A549 (cell line): ENCODE results near the gene PPP4R2. TPM values are rescaled to one million over a fixed set of nuclear protein-coding genes. Genes with fewer than 3 reads are reported as not detected.

ENCODE experiments used
- ATAC-seq, 2 experiments: fragments of 200-7000 bp in 1 of 2; fragments of >200 bp in 1 of 2; cut with Nextera tagmentation in 1 of 2; cut with Tn5 transposase in 1 of 2; 3 replicates each; pipeline versions ENCODE4 v1.8.0 to v1.9.1; 2018 to 2020; ENCODE audit warnings: mild to moderate bottlenecking in 1 of 2, moderate library complexity in 1 of 2
- CTCF ChIA-PET: fragments of 300-600 bp; sonication (Branson Sonifier 250); formaldehyde crosslinking; extraction: SDS; loops from one replicate; lab custom pipeline; 2021; ENCODE audit warnings: antibody characterized with exemption, inconsistent platforms; lab: Yijun Ruan, JAX
- POLR2A ChIA-PET: fragments of 350-600 bp; formaldehyde crosslinking; extraction: SDS; loops from one replicate; lab custom pipeline; 2021; ENCODE audit warnings: antibody characterized with exemption, inconsistent platforms; lab: Yijun Ruan, JAX
- DNase-seq, 2 experiments: peaks; one replicate each; pipeline versions ENCODE4 v3.0.0 to v3.0.0-alpha.2; 2011 to 2016; ENCODE audit warnings: low read depth in 1 of 2, low spot score in 1 of 2
- FAIRE-seq: peaks from 2 replicates; lab custom pipeline; 2011; peaks lifted over from hg19 to GRCh38; lab: Jason Lieb, UNC
- H3K27ac ChIP-seq, 2 experiments: fragments of >200 bp; sonication (Bioruptor Twin); formaldehyde crosslinking; 3 replicates each; pipeline ENCODE4 v1.5.1; 2016 to 2017
- H3K4me1 ChIP-seq: fragments of >200 bp; sonication (Bioruptor Twin); formaldehyde crosslinking; 3 replicates; pipeline ENCODE4 v1.6.1; 2016
- H3K4me2 ChIP-seq: fragments of >200 bp; sonication (Bioruptor Twin); formaldehyde crosslinking; 3 replicates; pipeline ENCODE4 v1.6.1; 2016
- H3K4me3 ChIP-seq: fragments of >200 bp; sonication (Bioruptor Twin); formaldehyde crosslinking; 3 replicates; pipeline ENCODE4 v1.5.1; 2016
- H3K9me3 ChIP-seq: fragments of >200 bp; sonication (Bioruptor Twin); formaldehyde crosslinking; 3 replicates; pipeline ENCODE4 v1.6.1; 2016
- CHD4 ChIP-seq: fragments of 200-600 bp; sonication (generic); IDR thresholded peaks from 2 replicates; pipeline ENCODE4 v1.6.1; 2016; ENCODE audit warnings: antibody characterized with exemption, mild to moderate bottlenecking, borderline replicate concordance
- ESRRA ChIP-seq: fragments of 150-350 bp; IDR thresholded peaks from 2 replicates; pipeline ENCODE4 v1.6.1; 2014; ENCODE audit warnings: mild to moderate bottlenecking, low read length, borderline replicate concordance
- FOSL2 ChIP-seq, 2 experiments: fragments of 450-650 bp in 1 of 2; fragments of >200 bp in 1 of 2; sonication (Bioruptor Twin) in 1 of 2; formaldehyde crosslinking; IDR thresholded peaks; 2 replicates each; pipeline versions ENCODE4 v1.5.0 to v1.6.1; 2016 to 2020; ENCODE audit warnings: mild to moderate bottlenecking in 1 of 2, moderate library complexity in 1 of 2
- HDAC2 ChIP-seq: fragments of 200-600 bp; sonication (generic); IDR thresholded peaks from 2 replicates; pipeline ENCODE4 v1.6.1; 2016
- HOXA7 ChIP-seq: fragments of 250-450 bp; sonication (Bioruptor Pico); IDR thresholded peaks from 2 replicates; pipeline ENCODE4 v1.5.0; 2020; ENCODE audit warnings: mild to moderate bottlenecking, moderate library complexity
- HOXB5 ChIP-seq: fragments of 250-450 bp; sonication (Bioruptor Pico); IDR thresholded peaks from 2 replicates; pipeline ENCODE4 v1.5.0; 2020; ENCODE audit warnings: mild to moderate bottlenecking, moderate library complexity
- JUNB ChIP-seq: fragments of >200 bp; sonication (Bioruptor Twin); formaldehyde crosslinking; IDR thresholded peaks from 2 replicates; pipeline ENCODE4 v1.6.1; 2016
- KDM5A ChIP-seq: fragments of 200-600 bp; sonication (generic); IDR thresholded peaks from 2 replicates; pipeline ENCODE4 v1.6.1; 2016; ENCODE audit warnings: antibody characterized with exemption, mild to moderate bottlenecking
- MAZ ChIP-seq: fragments of 150-350 bp; IDR thresholded peaks from 2 replicates; pipeline ENCODE4 v1.6.1; 2014; ENCODE audit warnings: antibody characterized with exemption, low read depth, low read length, borderline replicate concordance
- NPAS2 ChIP-seq: fragments of 250-450 bp; sonication (Bioruptor Pico); IDR thresholded peaks from 2 replicates; pipeline ENCODE4 v1.8.0; 2022; ENCODE audit warnings: mild to moderate bottlenecking, moderate library complexity, borderline replicate concordance
- NR3C1 ChIP-seq: fragments of >200 bp; sonication (Bioruptor Twin); formaldehyde crosslinking; IDR thresholded peaks from 3 replicates; pipeline ENCODE4 v1.6.1; 2017
- POLR2A ChIP-seq: IDR thresholded peaks from 2 replicates; pipeline ENCODE4 v1.6.1; 2012; ENCODE audit warnings: mild to moderate bottlenecking, low read length
- RAD21 ChIP-seq, 2 experiments: fragments of >200 bp in 1 of 2; sonication (Bioruptor Twin) in 1 of 2; formaldehyde crosslinking in 1 of 2; IDR thresholded peaks in 1 of 2; conservative IDR thresholded peaks in 1 of 2; 2 replicates in 1 of 2; 3 replicates in 1 of 2; pipeline ENCODE4 v1.6.1; 2012 to 2018; ENCODE audit warnings: inconsistent platforms in 1 of 2
- RCOR1 ChIP-seq: fragments of 150-350 bp; IDR thresholded peaks from 2 replicates; pipeline ENCODE4 v1.6.1; 2014; ENCODE audit warnings: antibody characterized with exemption, low read length, low read depth
- ZC3H11A ChIP-seq: fragments of 450-650 bp; IDR thresholded peaks from 2 replicates; pipeline ENCODE4 v1.6.1; 2014; ENCODE audit warnings: antibody characterized with exemption, mild to moderate bottlenecking
- ZFP36 ChIP-seq: fragments of 450-650 bp; IDR thresholded peaks from 2 replicates; pipeline ENCODE4 v1.6.1; 2014; ENCODE audit warnings: borderline replicate concordance; ENCODE audit not compliant: partially characterized antibody
- ZSCAN20 ChIP-seq: fragments of 250-450 bp; sonication (Bioruptor Pico); IDR thresholded peaks from 2 replicates; pipeline ENCODE4 v1.8.0; 2022; ENCODE audit warnings: mild to moderate bottlenecking, moderate library complexity
- WGBS: methylation state at CpG from one replicate; pipeline ENCODE4 v1.1.6; 2017; ENCODE audit errors: missing lambda C conversion rate; 5-methylcytosine and 5-hydroxymethylcytosine counted together
- polyA plus RNA-seq, 4 experiments: library from polyadenylated mRNA; depleted of rRNA in 3 of 4; stranded (reverse); fragments of >200 nt; fragmentation: RNase III in 1 of 4; extraction: RNeasy Plus Mini Kit Qiagen cat#74134 plus additional on column Dnase treatment in 1 of 4; gene quantifications; 2 replicates in 3 of 4; 3 replicates in 1 of 4; pipeline ENCODE4 v1.2.3, GENCODE V29; 2011 to 2017
- TF ChIP-seq, protein P1 (sequence below): fragments of 250-450 bp; sonication (Bioruptor Pico); IDR thresholded peaks from 2 replicates; pipeline ENCODE4 v1.5.0; 2020; ENCODE audit warnings: low read depth, mild to moderate bottlenecking, moderate library complexity
- TF ChIP-seq, protein P2 (sequence below): IDR thresholded peaks from 2 replicates; pipeline ENCODE4 v1.6.1; 2012; ENCODE audit warnings: low read depth, borderline replicate concordance
- TF ChIP-seq, protein P3 (sequence below): fragments of 250-450 bp; sonication (Bioruptor Pico); IDR thresholded peaks from 2 replicates; pipeline ENCODE4 v1.5.0; 2021; ENCODE audit warnings: mild to moderate bottlenecking, moderate library complexity, borderline replicate concordance
- TF ChIP-seq, protein P4 (sequence below): fragments of 150-350 bp; IDR thresholded peaks from 2 replicates; pipeline ENCODE4 v1.6.1; 2014; ENCODE audit warnings: low read depth, mild to moderate bottlenecking, low read length

Gene PPP4R2
- polyA plus RNA-seq, 2 of the 4 experiments (the other 2 are of a cell fraction), result 39.3 to 68.4 TPM

DNA sequence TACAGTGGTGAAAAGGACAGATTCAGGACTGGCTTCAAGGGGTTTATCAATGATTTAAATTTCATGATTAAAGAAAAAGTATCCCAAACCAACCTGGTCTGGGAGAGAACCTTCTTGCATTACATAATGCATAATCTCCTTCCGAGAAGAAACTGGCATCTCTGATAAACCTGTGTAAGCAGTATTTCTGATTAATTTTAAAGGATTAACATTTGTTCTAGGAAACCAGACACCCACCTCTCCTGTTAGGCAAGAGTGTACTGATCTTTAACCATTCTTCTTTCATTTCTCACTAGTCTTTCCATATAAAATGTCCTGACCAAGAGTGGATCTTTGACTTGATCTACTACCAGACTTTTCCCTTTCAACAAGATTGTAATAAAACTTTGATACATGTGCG, 22.8 kb upstream of the PPP4R2 start:
- H3K4me3 ChIP-seq, result no peak overlapping the region
- CTCF ChIA-PET, result no interaction called here
- FAIRE-seq (no peak), DNase-seq (no peak), ATAC-seq (no peak)
- no peak for TF ChIP-seq HOXB5 (CRISPR knock-in tag)
- no peak for TF ChIP-seq JUNB
- TF ChIP-seq, protein P1, sequence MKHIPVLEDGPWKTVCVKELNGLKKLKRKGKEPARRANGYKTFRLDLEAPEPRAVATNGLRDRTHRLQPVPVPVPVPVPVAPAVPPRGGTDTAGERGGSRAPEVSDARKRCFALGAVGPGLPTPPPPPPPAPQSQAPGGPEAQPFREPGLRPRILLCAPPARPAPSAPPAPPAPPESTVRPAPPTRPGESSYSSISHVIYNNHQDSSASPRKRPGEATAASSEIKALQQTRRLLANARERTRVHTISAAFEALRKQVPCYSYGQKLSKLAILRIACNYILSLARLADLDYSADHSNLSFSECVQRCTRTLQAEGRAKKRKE (CRISPR knock-in tag), result no peak
- TF ChIP-seq RCOR1, result no peak
- no peak for TF ChIP-seq POLR2A
- TF ChIP-seq, protein P2, sequence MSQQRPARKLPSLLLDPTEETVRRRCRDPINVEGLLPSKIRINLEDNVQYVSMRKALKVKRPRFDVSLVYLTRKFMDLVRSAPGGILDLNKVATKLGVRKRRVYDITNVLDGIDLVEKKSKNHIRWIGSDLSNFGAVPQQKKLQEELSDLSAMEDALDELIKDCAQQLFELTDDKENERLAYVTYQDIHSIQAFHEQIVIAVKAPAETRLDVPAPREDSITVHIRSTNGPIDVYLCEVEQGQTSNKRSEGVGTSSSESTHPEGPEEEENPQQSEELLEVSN, result no peak
- no peak for TF ChIP-seq HDAC2
- TF ChIP-seq NPAS2 (CRISPR knock-in tag), result no peak
- TF ChIP-seq ESRRA, result no peak
- no peak for TF ChIP-seq CHD4
- TF ChIP-seq, protein P3, sequence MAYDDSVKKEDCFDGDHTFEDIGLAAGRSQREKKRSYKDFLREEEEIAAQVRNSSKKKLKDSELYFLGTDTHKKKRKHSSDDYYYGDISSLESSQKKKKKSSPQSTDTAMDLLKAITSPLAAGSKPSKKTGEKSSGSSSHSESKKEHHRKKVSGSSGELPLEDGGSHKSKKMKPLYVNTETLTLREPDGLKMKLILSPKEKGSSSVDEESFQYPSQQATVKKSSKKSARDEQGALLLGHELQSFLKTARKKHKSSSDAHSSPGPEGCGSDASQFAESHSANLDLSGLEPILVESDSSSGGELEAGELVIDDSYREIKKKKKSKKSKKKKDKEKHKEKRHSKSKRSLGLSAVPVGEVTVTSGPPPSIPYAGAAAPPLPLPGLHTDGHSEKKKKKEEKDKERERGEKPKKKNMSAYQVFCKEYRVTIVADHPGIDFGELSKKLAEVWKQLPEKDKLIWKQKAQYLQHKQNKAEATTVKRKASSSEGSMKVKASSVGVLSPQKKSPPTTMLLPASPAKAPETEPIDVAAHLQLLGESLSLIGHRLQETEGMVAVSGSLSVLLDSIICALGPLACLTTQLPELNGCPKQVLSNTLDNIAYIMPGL, result no peak
- no peak for TF ChIP-seq RAD21 (conservative IDR thresholded peaks at IDR 0.05 in 1 of 2, IDR thresholded peaks at IDR 0.05 in 1 of 2)
- no peak for TF ChIP-seq ZC3H11A
- TF ChIP-seq ZFP36, result no peak
- TF ChIP-seq, protein P4, sequence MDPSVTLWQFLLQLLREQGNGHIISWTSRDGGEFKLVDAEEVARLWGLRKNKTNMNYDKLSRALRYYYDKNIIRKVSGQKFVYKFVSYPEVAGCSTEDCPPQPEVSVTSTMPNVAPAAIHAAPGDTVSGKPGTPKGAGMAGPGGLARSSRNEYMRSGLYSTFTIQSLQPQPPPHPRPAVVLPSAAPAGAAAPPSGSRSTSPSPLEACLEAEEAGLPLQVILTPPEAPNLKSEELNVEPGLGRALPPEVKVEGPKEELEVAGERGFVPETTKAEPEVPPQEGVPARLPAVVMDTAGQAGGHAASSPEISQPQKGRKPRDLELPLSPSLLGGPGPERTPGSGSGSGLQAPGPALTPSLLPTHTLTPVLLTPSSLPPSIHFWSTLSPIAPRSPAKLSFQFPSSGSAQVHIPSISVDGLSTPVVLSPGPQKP, result no peak
- H3K9me3 ChIP-seq, result no peaks in the 10 kb centered on the region
- peaks cover 5% of the 10 kb centered on the region; the same call in 1 of the 3 replicates for H3K4me1 ChIP-seq
- WGBS, result 94% methylated on average over 2 of the region's 2 CpGs
- POLR2A ChIA-PET, result no interaction called here
- H3K27ac ChIP-seq, result no peak overlapping the region
- H3K4me2 ChIP-seq, result no peak overlapping the region

DNA sequence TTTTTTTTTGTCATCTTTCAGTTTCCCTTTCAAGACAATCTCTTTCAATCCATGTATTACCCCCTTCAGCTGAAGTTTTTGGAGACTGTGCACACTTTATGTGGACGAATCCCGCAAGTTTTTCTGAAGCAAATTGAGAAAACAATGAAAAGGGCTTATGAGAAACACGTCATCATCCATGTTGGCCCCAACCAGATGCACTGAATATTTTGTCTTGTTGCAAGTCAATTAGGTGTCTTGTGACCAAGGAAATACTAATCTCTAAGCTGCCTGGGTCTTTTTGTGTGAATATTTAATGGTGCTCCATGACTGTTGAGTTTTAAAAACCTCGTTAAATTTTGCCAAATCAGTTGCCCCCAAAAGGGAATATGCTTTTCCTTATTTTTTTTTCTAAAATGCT, 21.7 kb upstream of the PPP4R2 start:
- Histone ChIP-seq H3K9me3 (no peaks in the 10 kb centered on the region), H3K4me1 (peaks cover 5% of the 10 kb centered on the region; the same call in 1 of the 3 replicates), H3K4me2 (no peak overlapping the region), H3K4me3 (no peak overlapping the region), H3K27ac (no peak overlapping the region)
- 89% methylated on average over 4 of the region's 4 CpGs for WGBS
- ChIA-PET POLR2A (no interaction called here), CTCF (no interaction called here)
- no peak for DNase-seq
- no peak for FAIRE-seq
- TF ChIP-seq NR3C1 (no peak), ZSCAN20 (CRISPR knock-in tag) (no peak), KDM5A (no peak), MAZ (no peak), HOXB5 (CRISPR knock-in tag) (no peak), FOSL2 (IDR thresholded peaks at IDR 0.05) (no peak), FOSL2 (CRISPR knock-in tag; IDR thresholded peaks at IDR 0.05) (no peak), HOXA7 (CRISPR knock-in tag) (no peak)
- TF ChIP-seq, all 56 proteins: peak for 0
- ATAC-seq, result no peak
